Measurements from ENCODE around the gene CPLANE2. TPM values are rescaled to one million over a fixed set of nuclear protein-coding genes. Genes with fewer than 3 reads are reported as not detected.
A peak's percentile ranks its signal among the peaks of the same experiment; 100 is the strongest.
"Not testable (repeated sequence)": the region's sequence is repeated elsewhere in the genome, so short reads cannot be mapped to it uniquely, and the experiment has no call there.

The CPLANE2 gene
- total RNA-seq, 2 donors from 2014 or later: 3.0 to 7.8 TPM

- Mint-ChIP-seq H3K9me3 (no peaks in the 10 kb centered on the region), H3K4me1 (ENCODE audit: low read depth) (peaks cover 30% of the 10 kb centered on the region), H3K4me3 (peak overlapping the region; percentile 87 to 97), H3K36me3 (ENCODE audit: insufficient read depth in 2 of 2) (no peaks in the 10 kb centered on the region), H3K27me3 (ENCODE audit: low read depth) (no peaks in the 10 kb centered on the region), H3K27ac (no peak overlapping the region)
- DNase-seq (peak; percentile 96), ATAC-seq (replicated peaks in 1 of 2) (peak; percentile 95 to 97)
Measured at GRCh38 chr1:16217061-16217785, 19.8 kb downstream of the CPLANE2 start.

- H3K36me3 Mint-ChIP-seq (ENCODE audit: insufficient read depth in 2 of 2): no peaks in the 10 kb centered on the region
- H3K27ac Mint-ChIP-seq: peak overlapping the region; percentile 46
- no peaks in the 10 kb centered on the region for H3K9me3 Mint-ChIP-seq
- H3K27me3 Mint-ChIP-seq (ENCODE audit: low read depth): no peaks in the 10 kb centered on the region
- ATAC-seq (replicated peaks in 1 of 2): peak; percentile 49 to 70
- peak overlapping the region; percentile 87 to 97 for H3K4me3 Mint-ChIP-seq
- H3K4me1 Mint-ChIP-seq (ENCODE audit: low read depth): peaks cover 30% of the 10 kb centered on the region
- DNase-seq: peak; percentile 82 to 87
Measured at GRCh38 chr1:16215882-16216753, 20.9 kb downstream of the CPLANE2 start.

GRCh38 chr1:16215240-16215639 lies 21.7 kb downstream of the CPLANE2 start:
- not testable (repeated sequence) for H3K9me3 Mint-ChIP-seq; H3K27ac Mint-ChIP-seq; H3K36me3 Mint-ChIP-seq (ENCODE audit: insufficient read depth in 2 of 2); H3K27me3 Mint-ChIP-seq (ENCODE audit: low read depth); DNase-seq; ATAC-seq (replicated peaks in 1 of 2); H3K4me3 Mint-ChIP-seq
- H3K4me1 Mint-ChIP-seq (ENCODE audit: low read depth): peaks cover 30% of the 10 kb centered on the region

GRCh38 chr1:16213544-16213943 lies 23.4 kb downstream of the CPLANE2 start:
- not testable (repeated sequence) for H3K36me3 Mint-ChIP-seq (ENCODE audit: insufficient read depth in 2 of 2); H3K27ac Mint-ChIP-seq; H3K9me3 Mint-ChIP-seq; ATAC-seq (replicated peaks in 1 of 2); H3K27me3 Mint-ChIP-seq (ENCODE audit: low read depth); DNase-seq; H3K4me3 Mint-ChIP-seq
- H3K4me1 Mint-ChIP-seq (ENCODE audit: low read depth): peaks cover 22% of the 10 kb centered on the region

- DNase-seq: no peak
- Mint-ChIP-seq H3K36me3 (ENCODE audit: insufficient read depth in 2 of 2) (no peaks in the 10 kb centered on the region), H3K27ac (no peak overlapping the region), H3K9me3 (no peaks in the 10 kb centered on the region), H3K4me3 (no peak overlapping the region), H3K4me1 (ENCODE audit: low read depth) (peaks cover 20% of the 10 kb centered on the region), H3K27me3 (ENCODE audit: low read depth) (no peaks in the 10 kb centered on the region)
- ATAC-seq (replicated peaks in 1 of 2): no peak
Measured at GRCh38 chr1:16213013-16213412, 24.0 kb downstream of the CPLANE2 start.

- Mint-ChIP-seq H3K27me3 (ENCODE audit: low read depth) (no peaks in the 10 kb centered on the region), H3K4me3 (no peak within 1 kb of the TSS), H3K4me1 (ENCODE audit: low read depth) (peaks cover 16% of the 10 kb centered on the region), H3K9me3 (no peaks in the 10 kb centered on the region), H3K36me3 (ENCODE audit: insufficient read depth in 2 of 2) (no peaks in the 10 kb centered on the region), H3K27ac (no peak within 1 kb of the TSS)
- no peak for DNase-seq
- no peak for ATAC-seq (replicated peaks in 1 of 2)
Measured at GRCh38 chr1:16212251-16212961, 24.6 kb downstream of the CPLANE2 start, which contains the start of gene ARHGEF19. TSS of gene ARHGEF19 (minus strand) at chr1:16212652. CDS start at chr1:16209054, 3,598 bp downstream.

- H3K36me3 Mint-ChIP-seq (ENCODE audit: insufficient read depth in 2 of 2): no peaks in the 10 kb centered on the region
- no peak overlapping the region for H3K4me3 Mint-ChIP-seq
- DNase-seq (no peak), ATAC-seq (replicated peaks in 1 of 2) (no peak)
- peaks cover 15% of the 10 kb centered on the region for H3K4me1 Mint-ChIP-seq (ENCODE audit: low read depth)
- H3K9me3 Mint-ChIP-seq: no peaks in the 10 kb centered on the region
- H3K27ac Mint-ChIP-seq: no peak overlapping the region
- H3K27me3 Mint-ChIP-seq (ENCODE audit: low read depth): no peaks in the 10 kb centered on the region
Measured at GRCh38 chr1:16211824-16212223, 25.2 kb downstream of the CPLANE2 start.

- Mint-ChIP-seq H3K9me3 (no peaks in the 10 kb centered on the region), H3K4me1 (ENCODE audit: low read depth) (peaks cover 5% of the 10 kb centered on the region), H3K36me3 (ENCODE audit: insufficient read depth in 2 of 2) (no peaks in the 10 kb centered on the region), H3K4me3 (no peak overlapping the region), H3K27me3 (ENCODE audit: low read depth) (no peaks in the 10 kb centered on the region), H3K27ac (no peak overlapping the region)
- no peak for DNase-seq
- no peak for ATAC-seq (replicated peaks in 1 of 2)
Measured at GRCh38 chr1:16210581-16210980, 26.4 kb downstream of the CPLANE2 start.

GRCh38 chr1:16209847-16210407 lies 27.1 kb downstream of the CPLANE2 start:
- ATAC-seq (replicated peaks in 1 of 2): no peak
- Mint-ChIP-seq H3K4me1 (ENCODE audit: low read depth) (peaks cover 5% of the 10 kb centered on the region), H3K4me3 (no peak overlapping the region), H3K9me3 (no peaks in the 10 kb centered on the region), H3K27me3 (ENCODE audit: low read depth) (no peaks in the 10 kb centered on the region), H3K27ac (no peak overlapping the region), H3K36me3 (ENCODE audit: insufficient read depth in 2 of 2) (no peaks in the 10 kb centered on the region)
- DNase-seq: no peak

GRCh38 chr1:16209132-16209846 lies 27.7 kb downstream of the CPLANE2 start:
- no peak overlapping the region for H3K27ac Mint-ChIP-seq
- H3K4me1 Mint-ChIP-seq (ENCODE audit: low read depth): peaks cover 5% of the 10 kb centered on the region
- no peak for DNase-seq
- no peak overlapping the region for H3K4me3 Mint-ChIP-seq
- no peaks in the 10 kb centered on the region for H3K9me3 Mint-ChIP-seq
- no peaks in the 10 kb centered on the region for H3K27me3 Mint-ChIP-seq (ENCODE audit: low read depth)
- no peaks in the 10 kb centered on the region for H3K36me3 Mint-ChIP-seq (ENCODE audit: insufficient read depth in 2 of 2)
- no peak for ATAC-seq (replicated peaks in 1 of 2)

- Mint-ChIP-seq H3K9me3 (no peaks in the 10 kb centered on the region), H3K4me3 (peak overlapping the region; percentile 19 to 47), H3K36me3 (ENCODE audit: insufficient read depth in 2 of 2) (no peaks in the 10 kb centered on the region), H3K4me1 (ENCODE audit: low read depth) (peaks cover 5% of the 10 kb centered on the region), H3K27me3 (ENCODE audit: low read depth) (no peaks in the 10 kb centered on the region), H3K27ac (no peak overlapping the region)
- ATAC-seq (replicated peaks in 1 of 2): no peak
- no peak for DNase-seq
Measured at GRCh38 chr1:16208270-16208987, 28.6 kb downstream of the CPLANE2 start.

Measured in activated T-cell treated with anti-CD3 and anti-CD28 coated beads, Interleukin-2, amount 50 U/mL, for 72 hours (primary cell).